ENCODE data around the gene PLCB4.
A peak's percentile ranks its signal among the peaks of the same experiment; 100 is the strongest.

Gene PLCB4

DNA sequence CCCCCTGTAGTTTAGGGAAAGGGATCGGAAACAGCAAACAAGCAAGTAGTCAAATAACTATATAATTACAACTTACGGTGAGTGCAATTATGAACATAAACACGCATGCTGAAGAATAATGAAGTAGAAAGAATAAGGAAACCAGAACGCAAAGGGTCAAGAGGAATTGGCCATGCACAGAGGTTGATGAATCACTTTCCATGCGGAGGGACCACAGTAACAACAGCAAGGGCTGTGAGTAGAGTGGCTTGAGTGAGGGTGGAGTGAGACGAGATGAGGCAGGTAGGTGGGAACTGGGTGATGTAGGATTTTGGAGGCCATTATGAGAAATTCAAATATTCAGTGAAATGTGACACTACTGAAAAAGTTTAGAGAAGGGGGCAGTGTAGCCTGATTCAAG lies 333.3 kb downstream of the PLCB4 start:
- TF ChIP-seq, protein P1, sequence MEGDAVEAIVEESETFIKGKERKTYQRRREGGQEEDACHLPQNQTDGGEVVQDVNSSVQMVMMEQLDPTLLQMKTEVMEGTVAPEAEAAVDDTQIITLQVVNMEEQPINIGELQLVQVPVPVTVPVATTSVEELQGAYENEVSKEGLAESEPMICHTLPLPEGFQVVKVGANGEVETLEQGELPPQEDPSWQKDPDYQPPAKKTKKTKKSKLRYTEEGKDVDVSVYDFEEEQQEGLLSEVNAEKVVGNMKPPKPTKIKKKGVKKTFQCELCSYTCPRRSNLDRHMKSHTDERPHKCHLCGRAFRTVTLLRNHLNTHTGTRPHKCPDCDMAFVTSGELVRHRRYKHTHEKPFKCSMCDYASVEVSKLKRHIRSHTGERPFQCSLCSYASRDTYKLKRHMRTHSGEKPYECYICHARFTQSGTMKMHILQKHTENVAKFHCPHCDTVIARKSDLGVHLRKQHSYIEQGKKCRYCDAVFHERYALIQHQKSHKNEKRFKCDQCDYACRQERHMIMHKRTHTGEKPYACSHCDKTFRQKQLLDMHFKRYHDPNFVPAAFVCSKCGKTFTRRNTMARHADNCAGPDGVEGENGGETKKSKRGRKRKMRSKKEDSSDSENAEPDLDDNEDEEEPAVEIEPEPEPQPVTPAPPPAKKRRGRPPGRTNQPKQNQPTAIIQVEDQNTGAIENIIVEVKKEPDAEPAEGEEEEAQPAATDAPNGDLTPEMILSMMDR (IDR thresholded peaks at IDR 0.05; ENCODE audit: insufficient read depth, low read length), result no peak
- TF ChIP-seq GABPA (IDR thresholded peaks at IDR 0.05; ENCODE audit: low read depth), result no peak
- no peak for TF ChIP-seq SPI1 (IDR thresholded peaks at IDR 0.05; ENCODE audit: borderline replicate concordance, low read depth)
- TF ChIP-seq, protein P2, sequence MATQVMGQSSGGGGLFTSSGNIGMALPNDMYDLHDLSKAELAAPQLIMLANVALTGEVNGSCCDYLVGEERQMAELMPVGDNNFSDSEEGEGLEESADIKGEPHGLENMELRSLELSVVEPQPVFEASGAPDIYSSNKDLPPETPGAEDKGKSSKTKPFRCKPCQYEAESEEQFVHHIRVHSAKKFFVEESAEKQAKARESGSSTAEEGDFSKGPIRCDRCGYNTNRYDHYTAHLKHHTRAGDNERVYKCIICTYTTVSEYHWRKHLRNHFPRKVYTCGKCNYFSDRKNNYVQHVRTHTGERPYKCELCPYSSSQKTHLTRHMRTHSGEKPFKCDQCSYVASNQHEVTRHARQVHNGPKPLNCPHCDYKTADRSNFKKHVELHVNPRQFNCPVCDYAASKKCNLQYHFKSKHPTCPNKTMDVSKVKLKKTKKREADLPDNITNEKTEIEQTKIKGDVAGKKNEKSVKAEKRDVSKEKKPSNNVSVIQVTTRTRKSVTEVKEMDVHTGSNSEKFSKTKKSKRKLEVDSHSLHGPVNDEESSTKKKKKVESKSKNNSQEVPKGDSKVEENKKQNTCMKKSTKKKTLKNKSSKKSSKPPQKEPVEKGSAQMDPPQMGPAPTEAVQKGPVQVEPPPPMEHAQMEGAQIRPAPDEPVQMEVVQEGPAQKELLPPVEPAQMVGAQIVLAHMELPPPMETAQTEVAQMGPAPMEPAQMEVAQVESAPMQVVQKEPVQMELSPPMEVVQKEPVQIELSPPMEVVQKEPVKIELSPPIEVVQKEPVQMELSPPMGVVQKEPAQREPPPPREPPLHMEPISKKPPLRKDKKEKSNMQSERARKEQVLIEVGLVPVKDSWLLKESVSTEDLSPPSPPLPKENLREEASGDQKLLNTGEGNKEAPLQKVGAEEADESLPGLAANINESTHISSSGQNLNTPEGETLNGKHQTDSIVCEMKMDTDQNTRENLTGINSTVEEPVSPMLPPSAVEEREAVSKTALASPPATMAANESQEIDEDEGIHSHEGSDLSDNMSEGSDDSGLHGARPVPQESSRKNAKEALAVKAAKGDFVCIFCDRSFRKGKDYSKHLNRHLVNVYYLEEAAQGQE (IDR thresholded peaks at IDR 0.05; ENCODE audit: insufficient replicate concordance, low read depth), result no peak
- Histone ChIP-seq H3K27me3 (ENCODE audit: insufficient read depth, poor library complexity, severe bottlenecking) (no peaks in the 10 kb centered on the region), H3K27ac (replicated peaks) (no peak overlapping the region), H3K4me3 (replicated peaks; ENCODE audit: insufficient read depth, low read length) (no peak overlapping the region)
- DNase-seq (ENCODE audit: low read depth in 1 of 2, low spot score in 1 of 2), result no peak

- H3K4me3 ChIP-seq (replicated peaks; ENCODE audit: insufficient read depth, low read length), result no peak overlapping the region
- no peaks in the 10 kb centered on the region for H3K27me3 ChIP-seq (ENCODE audit: insufficient read depth, poor library complexity, severe bottlenecking)
- H3K27ac ChIP-seq (replicated peaks), result no peak overlapping the region
- no peak for TF ChIP-seq POLR2AphosphoS5 (IDR thresholded peaks at IDR 0.05; ENCODE audit: low read depth)
- no peak for DNase-seq (ENCODE audit: low read depth in 1 of 2, low spot score in 1 of 2)
Observed at GRCh38 chr20:9402546-9402945, 333.7 kb downstream of the PLCB4 start.

- Histone ChIP-seq H3K4me3 (replicated peaks; ENCODE audit: insufficient read depth, low read length) (no peak overlapping the region), H3K27me3 (ENCODE audit: insufficient read depth, poor library complexity, severe bottlenecking) (no peaks in the 10 kb centered on the region), H3K27ac (replicated peaks) (no peak overlapping the region)
- no peak for DNase-seq (ENCODE audit: low read depth in 1 of 2, low spot score in 1 of 2)
- TF ChIP-seq, protein P2 (IDR thresholded peaks at IDR 0.05; ENCODE audit: insufficient replicate concordance, low read depth), result no peak
- TF ChIP-seq SPI1 (IDR thresholded peaks at IDR 0.05; ENCODE audit: borderline replicate concordance, low read depth), result no peak
- TF ChIP-seq, protein P1 (IDR thresholded peaks at IDR 0.05; ENCODE audit: insufficient read depth, low read length), result no peak
Observed at GRCh38 chr20:9403448-9403847, 334.6 kb downstream of the PLCB4 start.

DNA sequence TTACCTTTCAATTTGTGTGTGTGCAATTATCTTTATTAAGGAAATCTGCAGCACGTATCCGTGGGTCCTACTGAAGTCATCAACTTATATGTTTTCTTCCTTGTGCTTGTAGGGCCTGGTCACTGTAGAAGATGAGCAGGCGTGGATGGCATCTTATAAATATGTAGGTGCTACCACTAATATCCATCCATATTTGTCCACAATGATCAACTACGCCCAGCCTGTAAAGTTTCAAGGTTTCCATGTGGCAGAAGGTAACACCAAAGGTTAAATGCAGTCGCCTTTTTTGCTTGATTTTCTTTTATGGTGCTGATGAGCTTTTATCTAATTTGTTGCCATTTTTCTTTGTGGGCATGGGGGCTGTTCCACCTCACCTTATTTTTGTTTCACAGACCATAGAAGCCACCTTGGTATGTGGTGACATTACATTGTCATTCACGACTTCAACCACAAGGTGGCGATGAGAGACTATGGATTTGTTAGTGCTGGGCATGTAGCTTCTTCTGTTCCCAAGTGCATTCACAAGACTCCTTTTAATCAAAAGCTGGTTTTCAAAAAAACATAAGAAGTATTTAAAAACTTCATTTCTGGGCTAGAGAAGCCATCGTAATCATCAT lies 339.0 kb downstream of the PLCB4 start:
- Histone ChIP-seq H3K27me3 (ENCODE audit: insufficient read depth, poor library complexity, severe bottlenecking) (no peaks in the 10 kb centered on the region), H3K27ac (replicated peaks) (no peak overlapping the region), H3K4me3 (replicated peaks; ENCODE audit: insufficient read depth, low read length) (no peak overlapping the region)
- TF ChIP-seq, protein P1 (IDR thresholded peaks at IDR 0.05; ENCODE audit: insufficient read depth, low read length), result peak; percentile 81
- no peak for TF ChIP-seq GABPA (IDR thresholded peaks at IDR 0.05; ENCODE audit: low read depth)
- DNase-seq (ENCODE audit: low read depth in 1 of 2, low spot score in 1 of 2), result peak; percentile 53 to 55
